ENCODE measurements around the gene BST1. TPM values are rescaled to one million over a fixed set of nuclear protein-coding genes. Genes with fewer than 3 reads are reported as not detected.

The BST1 gene
- total RNA-seq, 1 experiment from 2014 or later = not detected

DNA sequence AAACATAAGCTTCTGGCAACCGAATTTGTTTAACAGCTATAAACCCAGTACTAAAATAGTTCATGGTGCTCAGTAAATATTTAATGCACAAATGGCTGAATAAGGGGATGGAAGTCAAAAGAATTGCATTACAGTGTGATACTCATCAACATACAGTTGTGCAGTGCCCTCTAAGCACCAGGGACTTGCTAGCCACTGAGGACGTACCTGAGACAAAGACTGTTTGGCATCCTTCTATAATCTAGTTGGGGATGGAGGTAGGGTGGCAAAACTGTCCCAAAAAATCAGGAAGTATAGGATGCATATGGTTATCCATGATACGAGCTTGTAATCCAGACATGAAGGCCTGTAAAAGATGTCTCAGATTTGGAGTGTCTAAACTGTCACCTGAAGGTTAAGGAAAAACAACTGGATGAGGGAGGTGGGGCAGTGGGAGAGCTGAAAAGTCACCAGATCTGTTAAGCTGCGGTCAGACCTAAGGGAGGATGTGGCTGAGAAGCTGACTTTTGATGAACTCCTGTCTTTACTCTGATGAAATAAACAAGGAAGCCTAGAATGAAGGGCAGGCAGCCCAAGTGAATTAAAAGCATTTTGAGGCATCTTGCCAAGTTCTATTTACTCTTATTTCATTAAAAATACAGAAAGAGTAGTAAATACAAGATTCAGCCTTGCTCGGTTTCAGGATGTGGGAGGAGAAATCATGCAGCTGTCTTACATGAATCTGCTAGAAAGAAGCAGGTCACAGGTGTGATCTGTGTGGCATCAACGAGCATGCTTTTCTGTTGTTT, 63.2 kb downstream of the BST1 start:
- H2BK5ac ChIP-seq (ENCODE audit: insufficient read length, low read length) = no peak overlapping the region
- H3K4me2 ChIP-seq (ENCODE audit: insufficient read depth, insufficient read length, low read length) = no peak overlapping the region
- H3K4me3 Mint-ChIP-seq = no peak overlapping the region
- no peak overlapping the region for H2AK5ac ChIP-seq (ENCODE audit: insufficient read length, low read length)
- WGBS (ENCODE audit: extremely low coverage, insufficient read length, low lambda C conversion rate) = no CpG with 5 or more reads among the region's 6 CpGs
- no peaks in the 10 kb centered on the region for H3K79me1 ChIP-seq (ENCODE audit: insufficient read depth, low read depth, low read length, poor library complexity, severe bottlenecking)
- no peaks in the 10 kb centered on the region for H4K20me1 ChIP-seq (ENCODE audit: control insufficient read depth, insufficient read depth, insufficient read length)
- no peak overlapping the region for H2BK15ac ChIP-seq (ENCODE audit: low read depth, low read length)
- no peak overlapping the region for H4K91ac ChIP-seq (ENCODE audit: insufficient read length, low read depth, low read length)
- no peaks in the 10 kb centered on the region for H3K27me3 ChIP-seq (ENCODE audit: insufficient read depth, low read length)
- H3K23me2 ChIP-seq (ENCODE audit: insufficient read length, low read depth, low read length, poor library complexity, severe bottlenecking) = no peaks in the 10 kb centered on the region
- no peak overlapping the region for H2BK12ac ChIP-seq (ENCODE audit: insufficient read length, low read depth, low read length)
- H2BK120ac ChIP-seq (ENCODE audit: low read depth, low read length, poor library complexity, severe bottlenecking) = no peak overlapping the region
- H3K36me3 Mint-ChIP-seq (ENCODE audit: insufficient read depth in 1 of 3, low read depth in 3 of 3) = no peaks in the 10 kb centered on the region; a peak in 1 of 7 replicates
- H3K4me1 ChIP-seq (ENCODE audit: insufficient read depth, low read length) = no peaks in the 10 kb centered on the region
- TF ChIP-seq, protein P1, sequence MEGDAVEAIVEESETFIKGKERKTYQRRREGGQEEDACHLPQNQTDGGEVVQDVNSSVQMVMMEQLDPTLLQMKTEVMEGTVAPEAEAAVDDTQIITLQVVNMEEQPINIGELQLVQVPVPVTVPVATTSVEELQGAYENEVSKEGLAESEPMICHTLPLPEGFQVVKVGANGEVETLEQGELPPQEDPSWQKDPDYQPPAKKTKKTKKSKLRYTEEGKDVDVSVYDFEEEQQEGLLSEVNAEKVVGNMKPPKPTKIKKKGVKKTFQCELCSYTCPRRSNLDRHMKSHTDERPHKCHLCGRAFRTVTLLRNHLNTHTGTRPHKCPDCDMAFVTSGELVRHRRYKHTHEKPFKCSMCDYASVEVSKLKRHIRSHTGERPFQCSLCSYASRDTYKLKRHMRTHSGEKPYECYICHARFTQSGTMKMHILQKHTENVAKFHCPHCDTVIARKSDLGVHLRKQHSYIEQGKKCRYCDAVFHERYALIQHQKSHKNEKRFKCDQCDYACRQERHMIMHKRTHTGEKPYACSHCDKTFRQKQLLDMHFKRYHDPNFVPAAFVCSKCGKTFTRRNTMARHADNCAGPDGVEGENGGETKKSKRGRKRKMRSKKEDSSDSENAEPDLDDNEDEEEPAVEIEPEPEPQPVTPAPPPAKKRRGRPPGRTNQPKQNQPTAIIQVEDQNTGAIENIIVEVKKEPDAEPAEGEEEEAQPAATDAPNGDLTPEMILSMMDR (conservative IDR thresholded peaks at IDR 0.05) = no peak
- no peak overlapping the region for H3K14ac ChIP-seq (ENCODE audit: insufficient read depth, low read length)
- no peak for DNase-seq
- no peak overlapping the region for H3K23ac ChIP-seq (ENCODE audit: insufficient read length, low read depth, low read length)
- no peak overlapping the region for H3K4ac ChIP-seq (ENCODE audit: low read depth, low read length)
- H4K5ac ChIP-seq (ENCODE audit: insufficient read length, low read depth, low read length) = no peak overlapping the region
- H3K9ac ChIP-seq (ENCODE audit: extremely low read depth, insufficient read length, low read length) = no peak overlapping the region
- no peak overlapping the region for H3T11ph ChIP-seq (ENCODE audit: low read length)
- no peaks in the 10 kb centered on the region for H3K9me3 ChIP-seq (ENCODE audit: control insufficient read depth, low read depth, low read length)
- H4K8ac ChIP-seq (replicated peaks; ENCODE audit: insufficient read length, low read depth, low read length) = no peak overlapping the region
- no peak overlapping the region for H3K27ac Mint-ChIP-seq
- H3K56ac ChIP-seq (ENCODE audit: insufficient read length, low read depth, low read length) = no peak overlapping the region
- no peak overlapping the region for H2BK20ac ChIP-seq (ENCODE audit: low read depth, low read length, poor library complexity, severe bottlenecking)
- no peak overlapping the region for H3K27ac ChIP-seq (ENCODE audit: insufficient read length, low read depth, low read length)
- H3K18ac ChIP-seq (ENCODE audit: insufficient read length, low read depth, low read length) = no peak overlapping the region
- H3K4me1 Mint-ChIP-seq = peaks cover 3% of the 10 kb centered on the region in 2 experiments; a peak in 2 of 4 replicates
- no peaks in the 10 kb centered on the region for H3K27me3 Mint-ChIP-seq (ENCODE audit: low read depth)
- H3K9me3 Mint-ChIP-seq = no peaks in the 10 kb centered on the region
- no peak overlapping the region for H2AFZ ChIP-seq (ENCODE audit: low read length)
- H3K79me2 ChIP-seq (ENCODE audit: insufficient read depth, low read length) = no peaks in the 10 kb centered on the region
